Kidney (tissue), 14 donors: ENCODE measurements around the gene SEC24B. TPM values are rescaled to one million over a fixed set of nuclear protein-coding genes. Genes with fewer than 3 reads are reported as not detected.

Experiments
- DNase-seq, 5 donors: peaks; one replicate each; pipeline ENCODE4 v3.0.0-alpha.2; 2013 to 2020
- FAIRE-seq: peaks from 2 replicates; lab custom pipeline; 2012; peaks lifted over from hg19 to GRCh38; lab: Jason Lieb, UNC
- H3K27ac ChIP-seq, 2 donors: one replicate each; pipeline ENCODE4 v1.7.0; 2013; ENCODE audit warnings: low read depth in 2 of 2, low read length in 2 of 2, inconsistent platforms in 1 of 2
- H3K27me3 ChIP-seq: one replicate; pipeline ENCODE4 v1.7.1; 2013; ENCODE audit warnings: low read length, inconsistent platforms; ENCODE audit not compliant: control insufficient read depth, insufficient read depth
- H3K36me3 ChIP-seq, 3 donors: one replicate each; pipeline versions ENCODE4 v1.7.0 to v1.7.1; 2013; ENCODE audit warnings: low read length in 3 of 3, control low read depth in 1 of 3, inconsistent platforms in 1 of 3; ENCODE audit not compliant: insufficient read depth in 3 of 3, control insufficient read depth in 2 of 3
- H3K4me1 ChIP-seq, 3 donors: one replicate each; pipeline versions ENCODE4 v1.7.0 to v1.7.1; 2013; ENCODE audit warnings: low read length in 3 of 3, inconsistent platforms in 1 of 3, low read depth in 1 of 3; ENCODE audit not compliant: control insufficient read depth in 2 of 3, insufficient read depth in 2 of 3
- H3K4me3 ChIP-seq, 3 donors: one replicate each; pipeline versions ENCODE4 v1.7.0 to v1.8.1; 2013; ENCODE audit warnings: low read length in 3 of 3, control low read depth in 1 of 3, inconsistent platforms in 1 of 3
- H3K9ac ChIP-seq, 3 donors: one replicate each; pipeline versions ENCODE4 v1.7.0 to v1.7.1; 2013; ENCODE audit warnings: low read length in 3 of 3, control low read depth in 1 of 3, inconsistent platforms in 1 of 3
- H3K9me3 ChIP-seq, 3 donors: one replicate each; pipeline versions ENCODE4 v1.7.0 to v1.7.1; 2013; ENCODE audit warnings: low read length in 3 of 3, control low read depth in 1 of 3, inconsistent platforms in 1 of 3; ENCODE audit not compliant: control insufficient read depth in 2 of 3, insufficient read depth in 1 of 3
- intact Hi-C: fragments of 100-400 bp; cut with DNase I; formaldehyde crosslinking; loops from one replicate; pipeline ENCODE4 v1.11.1; 2022
- polyA plus RNA-seq: library from polyadenylated mRNA; stranded (reverse); fragments of 350-450 nt; fragmentation: Illumina TruSeq; extraction: RNeasy Lipid Tissue Mini Kit (QIAGEN cat#74804); gene quantifications from one replicate; pipeline ENCODE4 v1.2.3, GENCODE V29; 2014; ENCODE audit warnings: low read depth, low replicate concordance; ENCODE audit not compliant: insufficient read depth
- total RNA-seq: library from RNA; stranded (reverse); fragmentation: NEBNext Ultra II Directional; extraction: Animal tissue kit (Norgen Biotek cat#: 25700); gene quantifications from one replicate; pipeline ENCODE4 v1.2.1, GENCODE V29; 2021
- TF ChIP-seq, protein P1 (sequence below): IDR thresholded peaks from 3 replicates; pipeline ENCODE4 v1.5.1; 2012; ENCODE audit warnings: mild to moderate bottlenecking, moderate library complexity, borderline replicate concordance; ENCODE audit not compliant: insufficient read depth; ENCODE audit errors: extremely low read depth
- donor health status: control.
- donor health status: control.
- donor health status: control.
- donor health status: control.
- donor health status: control.
- donor health status: DM: yes; HTN: yes; CAD: no.
- donor health status: Normal renal cell carcinoma (clear cell type).

SEC24B gene
- total and polyA plus RNA-seq, 2 donors from 2014 or later: 8.1 to 32.4 TPM

DNA sequence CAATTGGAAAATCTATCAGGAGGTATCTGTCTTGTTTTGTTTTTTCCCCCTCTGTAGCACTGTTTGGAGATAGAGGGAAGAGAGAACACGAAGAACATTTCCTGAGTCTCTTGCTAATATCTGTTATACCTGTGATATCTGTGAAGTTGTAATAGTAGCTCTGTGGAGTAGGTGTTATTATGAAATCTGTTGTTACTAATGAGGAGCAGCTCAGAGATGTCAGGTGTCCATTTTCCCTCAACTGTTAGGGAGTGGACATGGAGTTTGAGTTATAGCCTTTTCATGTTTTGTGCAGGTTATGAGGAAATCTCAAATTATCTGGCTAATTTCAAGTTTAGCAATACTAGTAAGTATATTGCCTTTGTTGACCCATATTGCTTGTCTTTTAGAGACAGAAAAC lies 52.4 kb downstream of the SEC24B start:
- FAIRE-seq: no peak
- TF ChIP-seq, protein P1, sequence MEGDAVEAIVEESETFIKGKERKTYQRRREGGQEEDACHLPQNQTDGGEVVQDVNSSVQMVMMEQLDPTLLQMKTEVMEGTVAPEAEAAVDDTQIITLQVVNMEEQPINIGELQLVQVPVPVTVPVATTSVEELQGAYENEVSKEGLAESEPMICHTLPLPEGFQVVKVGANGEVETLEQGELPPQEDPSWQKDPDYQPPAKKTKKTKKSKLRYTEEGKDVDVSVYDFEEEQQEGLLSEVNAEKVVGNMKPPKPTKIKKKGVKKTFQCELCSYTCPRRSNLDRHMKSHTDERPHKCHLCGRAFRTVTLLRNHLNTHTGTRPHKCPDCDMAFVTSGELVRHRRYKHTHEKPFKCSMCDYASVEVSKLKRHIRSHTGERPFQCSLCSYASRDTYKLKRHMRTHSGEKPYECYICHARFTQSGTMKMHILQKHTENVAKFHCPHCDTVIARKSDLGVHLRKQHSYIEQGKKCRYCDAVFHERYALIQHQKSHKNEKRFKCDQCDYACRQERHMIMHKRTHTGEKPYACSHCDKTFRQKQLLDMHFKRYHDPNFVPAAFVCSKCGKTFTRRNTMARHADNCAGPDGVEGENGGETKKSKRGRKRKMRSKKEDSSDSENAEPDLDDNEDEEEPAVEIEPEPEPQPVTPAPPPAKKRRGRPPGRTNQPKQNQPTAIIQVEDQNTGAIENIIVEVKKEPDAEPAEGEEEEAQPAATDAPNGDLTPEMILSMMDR: no peak
- H3K9ac ChIP-seq: no peak overlapping the region
- H3K27me3 ChIP-seq: no peaks in the 10 kb centered on the region
- no peaks in the 10 kb centered on the region for H3K9me3 ChIP-seq
- H3K4me1 ChIP-seq: no peaks in the 10 kb centered on the region
- H3K27ac ChIP-seq: no peak overlapping the region
- DNase-seq: no peak
- H3K4me3 ChIP-seq: no peak overlapping the region
- peaks cover 0 to 4% (median 0%) of the 10 kb centered on the region in 3 donors for H3K36me3 ChIP-seq
- intact Hi-C loops: no loop called here

DNA sequence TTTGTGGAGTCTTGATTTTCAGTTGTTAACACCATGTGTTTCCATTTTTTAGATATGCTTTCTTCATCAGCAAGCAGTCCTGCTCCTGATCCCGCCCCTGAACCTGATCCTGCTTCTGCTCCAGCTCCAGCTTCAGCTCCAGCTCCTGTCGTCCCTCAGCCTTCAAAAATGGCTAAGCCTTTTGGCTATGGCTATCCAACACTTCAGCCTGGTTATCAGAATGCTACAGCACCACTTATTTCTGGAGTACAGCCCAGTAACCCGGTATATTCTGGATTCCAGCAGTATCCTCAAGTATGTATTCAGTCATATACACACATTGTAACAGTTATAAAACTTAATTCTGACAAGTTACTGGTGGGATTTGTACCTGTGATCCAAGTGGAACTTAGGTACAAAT lies 60.9 kb downstream of the SEC24B start:
- FAIRE-seq (no peak), DNase-seq (no peak)
- intact Hi-C loops: no loop called here
- Histone ChIP-seq H3K27me3 (no peaks in the 10 kb centered on the region), H3K4me3 (no peak overlapping the region), H3K36me3 (peaks cover 8 to 28% (median 18%) of the 10 kb centered on the region in 3 donors), H3K4me1 (no peaks in the 10 kb centered on the region), H3K9ac (no peak overlapping the region), H3K27ac (no peak overlapping the region), H3K9me3 (no peaks in the 10 kb centered on the region)
- TF ChIP-seq, protein P1: no peak

DNA sequence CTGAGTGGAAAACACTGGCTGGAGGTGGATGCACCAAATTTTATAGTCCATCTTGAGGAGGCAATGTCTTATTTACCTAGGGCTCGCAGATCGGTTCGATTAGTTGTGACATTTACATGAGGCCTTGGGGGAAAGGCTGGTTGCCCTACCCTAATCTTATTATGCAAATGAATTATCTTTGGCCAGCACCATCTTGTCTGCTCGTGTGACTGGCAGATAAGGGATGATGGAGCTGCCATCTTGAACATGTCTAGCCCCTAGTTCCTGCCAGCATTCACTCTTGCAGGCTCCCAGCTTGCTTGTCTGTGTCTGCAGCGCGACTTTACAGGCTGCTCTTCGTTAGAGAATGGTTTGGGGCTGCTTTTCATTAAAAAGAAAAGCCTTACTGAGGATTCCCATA lies 61.9 kb downstream of the SEC24B start:
- intact Hi-C loops: no loop called here
- Histone ChIP-seq H3K4me3 (no peak overlapping the region), H3K9me3 (no peaks in the 10 kb centered on the region), H3K4me1 (no peaks in the 10 kb centered on the region), H3K36me3 (peaks cover 8 to 30% (median 18%) of the 10 kb centered on the region in 3 donors), H3K27me3 (no peaks in the 10 kb centered on the region), H3K27ac (no peak overlapping the region), H3K9ac (no peak overlapping the region)
- DNase-seq: no peak
- no peak for FAIRE-seq
- TF ChIP-seq, protein P1: no peak

DNA sequence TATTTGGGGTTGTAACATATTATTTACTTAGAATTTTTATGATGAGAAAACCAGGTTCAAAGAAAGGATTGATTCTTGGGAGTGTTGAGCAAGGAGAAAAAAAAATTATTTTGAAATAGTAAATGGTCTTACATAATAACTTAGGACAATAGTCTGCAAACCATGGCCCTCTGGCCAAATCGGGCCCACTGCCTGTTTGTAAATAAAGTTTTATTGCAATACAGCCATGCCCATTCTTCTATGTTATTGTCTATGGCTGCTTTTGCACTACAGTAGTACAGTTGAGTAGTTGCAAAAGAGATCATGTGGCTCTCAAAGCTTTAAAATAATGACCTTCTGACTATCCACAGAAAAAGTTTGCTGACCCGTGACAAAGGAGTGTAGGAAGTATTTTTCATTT lies 63.3 kb downstream of the SEC24B start:
- FAIRE-seq: no peak
- intact Hi-C loops: no loop called here
- H3K9me3 ChIP-seq: no peaks in the 10 kb centered on the region

More for the DNA sequence above, 63.3 kb downstream of the SEC24B start:
- no peak overlapping the region for H3K27ac ChIP-seq
- H3K4me1 ChIP-seq: no peaks in the 10 kb centered on the region
- H3K27me3 ChIP-seq: no peaks in the 10 kb centered on the region
- TF ChIP-seq, protein P1: no peak
- H3K9ac ChIP-seq: no peak overlapping the region
- H3K4me3 ChIP-seq: no peak overlapping the region
- no peak for DNase-seq
- peaks cover 8 to 37% (median 18%) of the 10 kb centered on the region in 3 donors for H3K36me3 ChIP-seq
